T-helper 2 cell treated with Interferon-gamma antibody and Interleukin-4, amounts not matched to agents 5 μg/mL and 100 μg/mL, for 36 hours (primary cell): Measurements from ENCODE around the gene DPM3.
"Not testable (repeated sequence)": the region's sequence is repeated elsewhere in the genome, so short reads cannot be mapped to it uniquely, and the experiment has no call there.

Experiments
- DNase-seq: peaks from one replicate; pipeline ENCODE4 v3.0.0; 2021; ENCODE audit warnings: low spot score
- H3K27ac Mint-ChIP-seq: one replicate; pipeline ENCODE4 v1.8.0; 2021; ENCODE audit warnings: mild to moderate bottlenecking, mixed read lengths
- H3K27me3 Mint-ChIP-seq: one replicate; pipeline ENCODE4 v1.8.0; 2021; ENCODE audit warnings: low read depth, mixed read lengths
- H3K36me3 Mint-ChIP-seq: one replicate; pipeline ENCODE4 v1.8.0; 2021; ENCODE audit warnings: low read depth, mixed read lengths
- H3K4me1 Mint-ChIP-seq: one replicate; pipeline ENCODE4 v1.8.0; 2021; ENCODE audit warnings: low read depth, mixed read lengths
- H3K4me3 Mint-ChIP-seq: one replicate; pipeline ENCODE4 v1.8.0; 2022; ENCODE audit warnings: mild to moderate bottlenecking, moderate library complexity, mixed read lengths
- H3K9me3 Mint-ChIP-seq: one replicate; pipeline ENCODE4 v1.8.0; 2021; ENCODE audit warnings: mixed read lengths

DPM3 gene

DNA sequence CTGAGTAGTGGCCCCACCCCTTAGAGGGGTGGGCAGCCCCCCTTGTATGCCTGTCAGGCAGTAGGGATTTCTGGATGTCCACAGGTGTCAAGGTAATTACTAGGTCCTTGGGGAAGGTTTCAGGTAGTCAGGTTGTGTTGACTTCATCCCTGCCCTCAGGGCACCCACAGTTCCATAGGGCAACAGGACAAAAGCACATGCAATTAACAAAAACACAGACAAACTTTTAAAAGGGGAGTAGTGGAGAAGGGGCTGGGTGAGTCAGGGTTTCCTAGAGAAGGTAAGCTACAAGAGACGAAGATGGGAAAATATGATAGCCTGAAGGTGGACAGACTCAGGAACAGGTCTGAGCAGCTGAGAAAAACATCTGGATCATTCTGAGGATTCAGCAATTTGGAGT lies 18.7 kb upstream of the DPM3 start:
- H3K27me3 Mint-ChIP-seq, result peaks cover 21% of the 10 kb centered on the region

DNA sequence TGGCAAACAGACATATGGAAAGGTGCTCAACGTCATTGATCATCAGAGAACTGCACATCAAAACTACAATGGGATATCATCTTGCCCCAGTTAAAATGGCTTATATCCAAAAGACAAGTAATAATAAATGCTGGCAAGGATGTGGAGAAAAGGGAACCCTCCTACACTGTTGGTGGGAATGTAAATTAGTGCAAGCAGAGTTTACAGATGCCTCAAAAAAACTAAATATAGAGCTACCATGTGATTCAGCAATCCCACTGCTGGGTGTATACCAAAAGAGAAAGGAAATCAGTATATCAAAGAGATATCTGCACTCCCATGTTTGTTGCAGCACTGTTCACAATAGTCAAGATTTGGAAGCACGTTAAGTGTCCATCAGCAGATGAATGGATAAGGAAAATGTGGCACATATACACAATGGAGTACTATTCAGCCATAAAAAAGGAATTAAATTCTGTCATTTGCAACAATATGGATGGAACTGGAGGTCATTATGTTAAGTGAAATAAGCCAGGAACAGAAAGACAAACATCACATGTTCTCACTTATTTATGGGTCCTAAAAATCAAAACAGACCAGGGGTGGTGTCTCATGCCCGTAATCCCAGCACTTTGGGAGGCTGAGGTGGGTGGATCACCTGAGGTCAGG lies 15.8 kb upstream of the DPM3 start:
- not testable (repeated sequence) for H3K36me3 Mint-ChIP-seq, H3K27ac Mint-ChIP-seq, H3K4me3 Mint-ChIP-seq, H3K9me3 Mint-ChIP-seq, H3K4me1 Mint-ChIP-seq, DNase-seq
- H3K27me3 Mint-ChIP-seq, result peaks cover 30% of the 10 kb centered on the region

More for the DNA sequence above, 18.7 kb upstream of the DPM3 start:
- Mint-ChIP-seq H3K27ac (no peak overlapping the region), H3K9me3 (no peaks in the 10 kb centered on the region), H3K4me3 (no peak overlapping the region), H3K36me3 (no peaks in the 10 kb centered on the region), H3K4me1 (no peaks in the 10 kb centered on the region)
- no peak for DNase-seq

DNA sequence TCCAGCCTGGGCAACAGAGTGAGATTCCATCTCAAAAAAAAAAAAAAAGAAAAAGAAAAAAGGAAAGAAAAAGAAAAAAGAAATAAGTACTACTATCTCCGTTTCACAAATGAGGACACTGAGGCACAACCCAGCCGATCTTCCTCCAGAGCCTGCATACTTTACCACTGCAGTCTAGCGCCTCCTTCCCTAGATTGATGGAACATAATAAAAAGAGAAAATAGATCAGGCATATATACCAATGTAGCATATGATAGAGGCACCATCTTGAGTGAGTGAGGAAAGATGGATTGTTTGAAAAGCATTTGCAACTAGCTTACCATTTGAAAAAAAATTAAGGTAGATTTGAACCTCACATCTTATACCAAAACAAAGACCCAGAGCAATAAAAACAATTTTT lies 5.2 kb upstream of the DPM3 start:
- Mint-ChIP-seq H3K4me3 (no peak overlapping the region), H3K36me3 (no peaks in the 10 kb centered on the region), H3K27me3 (peaks cover 30% of the 10 kb centered on the region), H3K9me3 (no peaks in the 10 kb centered on the region), H3K4me1 (peaks cover 10% of the 10 kb centered on the region), H3K27ac (no peak overlapping the region)
- DNase-seq, result no peak

DNA sequence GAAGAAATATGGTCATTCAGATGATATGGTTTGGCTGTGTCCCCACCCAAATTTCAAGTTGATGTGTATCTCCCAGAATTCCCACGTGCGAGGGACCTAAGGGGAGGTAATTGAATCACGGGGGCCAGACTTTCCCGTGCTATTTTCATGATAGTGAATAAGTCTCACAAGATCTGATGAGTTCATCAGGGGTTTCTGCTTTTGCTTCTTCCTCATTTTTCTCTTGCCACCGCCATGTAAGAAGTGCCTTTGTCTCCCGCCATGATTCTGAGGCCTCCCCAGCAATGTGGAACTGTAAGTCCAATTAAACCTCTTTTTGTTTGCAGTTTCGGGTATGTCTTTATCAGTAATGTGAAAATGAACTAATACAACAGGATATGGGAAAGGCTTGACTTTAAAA lies 1.4 kb upstream of the DPM3 start:
- Mint-ChIP-seq H3K36me3 (peaks cover 21% of the 10 kb centered on the region), H3K27ac (no peak overlapping the region), H3K9me3 (no peaks in the 10 kb centered on the region), H3K27me3 (peaks cover 17% of the 10 kb centered on the region), H3K4me3 (no peak overlapping the region), H3K4me1 (peaks cover 24% of the 10 kb centered on the region)
- DNase-seq, result no peak

DNA sequence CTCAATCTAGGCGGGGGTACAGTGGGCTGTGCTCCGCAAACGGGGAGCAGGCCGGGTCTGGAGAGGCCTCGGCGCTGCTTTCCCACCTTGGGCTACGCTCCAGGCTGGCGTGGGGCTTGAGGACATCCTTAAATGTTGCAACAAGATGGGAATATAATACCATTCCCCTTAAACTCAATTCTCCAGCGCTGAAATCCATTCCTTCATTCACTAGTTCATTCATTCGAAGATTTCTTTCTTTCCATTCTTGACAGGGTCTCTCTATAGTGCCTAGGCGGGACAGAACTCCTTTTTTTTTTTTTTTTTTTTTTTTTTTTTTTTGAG lies 261 bp upstream of the DPM3 start:
- peaks cover 23% of the 10 kb centered on the region for H3K36me3 Mint-ChIP-seq
- H3K27me3 Mint-ChIP-seq, result peaks cover 10% of the 10 kb centered on the region
- no peaks in the 10 kb centered on the region for H3K9me3 Mint-ChIP-seq
- peak overlapping the region; percentile 95 for H3K27ac Mint-ChIP-seq
- peaks cover 27% of the 10 kb centered on the region for H3K4me1 Mint-ChIP-seq
- DNase-seq, result no peak
- H3K4me3 Mint-ChIP-seq, result peak overlapping the region; percentile 99

DNA sequence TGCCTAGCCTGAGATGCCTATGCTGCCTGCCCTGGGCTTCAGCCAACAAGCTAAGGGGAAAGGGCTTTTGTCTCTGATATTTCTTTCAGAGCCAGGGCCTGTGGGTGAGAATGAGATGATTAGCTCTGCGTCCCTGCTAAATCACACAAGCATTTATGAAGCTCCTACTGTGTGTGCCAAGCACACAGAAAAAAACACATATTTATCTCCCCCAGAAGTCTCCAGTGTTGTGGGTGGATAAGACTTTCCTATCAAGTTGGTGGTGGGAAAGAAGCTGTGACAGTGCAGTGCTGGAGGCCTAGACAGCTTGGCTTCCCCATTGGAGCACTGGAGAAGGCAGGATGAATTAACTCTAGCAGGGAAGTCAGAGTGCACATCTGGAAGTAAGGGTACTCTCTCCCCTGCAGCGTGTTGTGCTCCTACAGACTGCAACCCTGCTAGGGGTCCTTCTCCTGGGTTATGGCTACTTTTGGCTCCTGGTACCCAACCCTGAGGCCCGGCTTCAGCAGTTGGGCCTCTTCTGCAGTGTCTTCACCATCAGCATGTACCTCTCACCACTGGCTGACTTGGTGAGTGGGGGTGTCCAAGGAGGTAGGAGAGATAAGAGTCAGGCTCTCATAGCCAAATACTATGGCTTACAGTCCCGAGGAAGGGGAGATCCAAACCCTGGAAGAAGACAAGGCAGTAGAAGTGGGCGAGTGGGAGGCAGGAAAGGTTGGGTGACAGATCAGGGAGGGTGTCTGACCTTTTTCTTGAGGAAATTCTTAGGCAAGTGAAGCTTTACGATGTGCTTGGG lies 3.0 kb downstream of the DPM3 start:
- Mint-ChIP-seq H3K27ac (peak overlapping the region; percentile 100), H3K4me3 (peak overlapping the region; percentile 99), H3K4me1 (peaks cover 35% of the 10 kb centered on the region), H3K36me3 (peaks cover 25% of the 10 kb centered on the region), H3K27me3 (peaks cover 5% of the 10 kb centered on the region), H3K9me3 (no peaks in the 10 kb centered on the region)
- DNase-seq, result no peak

DNA sequence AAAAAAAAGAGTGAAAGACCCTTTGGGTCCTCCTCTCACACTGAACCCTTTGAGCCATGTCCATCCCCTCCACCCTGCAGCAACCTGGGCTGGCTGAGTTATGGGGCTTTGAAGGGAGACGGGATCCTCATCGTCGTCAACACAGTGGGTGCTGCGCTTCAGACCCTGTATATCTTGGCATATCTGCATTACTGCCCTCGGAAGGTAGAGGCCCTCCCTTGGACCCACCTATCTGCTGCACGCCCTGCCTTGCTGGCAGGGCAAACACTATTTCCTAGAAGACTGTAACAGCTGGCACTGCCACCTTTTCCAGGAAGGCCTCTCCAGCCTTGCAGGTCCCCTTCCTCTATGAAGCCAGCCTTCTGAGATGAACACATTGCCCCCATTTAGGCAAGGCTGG lies 3.6 kb downstream of the DPM3 start:
- peak overlapping the region; percentile 99 for H3K4me3 Mint-ChIP-seq
- H3K27me3 Mint-ChIP-seq, result peaks cover 5% of the 10 kb centered on the region
- H3K27ac Mint-ChIP-seq, result peak overlapping the region; percentile 100
- no peaks in the 10 kb centered on the region for H3K9me3 Mint-ChIP-seq
- H3K4me1 Mint-ChIP-seq, result peaks cover 35% of the 10 kb centered on the region
- DNase-seq, result no peak
- peaks cover 27% of the 10 kb centered on the region for H3K36me3 Mint-ChIP-seq

DNA sequence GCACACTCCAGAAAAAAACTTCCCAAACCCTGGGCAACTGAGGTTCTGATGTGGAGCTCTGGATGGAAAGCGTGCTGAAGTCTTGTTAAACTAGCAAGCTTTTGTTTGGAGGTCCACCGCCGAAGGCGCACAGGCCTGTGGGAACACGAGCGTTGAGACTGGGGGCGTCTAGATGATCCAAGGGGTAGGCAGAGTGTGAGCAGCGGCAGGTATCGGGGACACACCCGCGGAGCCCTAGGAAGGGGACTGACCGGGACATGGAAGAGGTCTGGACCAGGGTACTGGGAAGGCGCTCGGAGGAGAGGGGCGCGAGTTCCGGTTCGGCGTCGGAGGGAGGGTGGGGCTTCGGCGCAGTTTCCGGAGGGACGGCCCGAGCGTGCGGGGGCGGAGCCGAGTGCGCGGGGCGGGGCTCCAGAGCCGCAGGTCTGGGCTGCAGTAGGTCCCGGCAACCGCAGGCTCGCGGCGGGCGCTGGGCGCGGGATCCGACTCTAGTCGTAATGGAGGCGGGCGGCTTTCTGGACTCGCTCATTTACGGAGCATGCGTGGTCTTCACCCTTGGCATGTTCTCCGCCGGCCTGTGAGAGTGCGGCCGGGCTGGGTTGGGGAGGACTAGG lies 4.8 kb downstream of the DPM3 start, which contains the start of gene SLC50A1:
TSS of gene SLC50A1 (plus strand) at position 438 of the 614 bp plus-strand sequence. CDS start at position 498, 60 bp downstream.
- Mint-ChIP-seq H3K4me1 (peaks cover 33% of the 10 kb centered on the region), H3K36me3 (peaks cover 27% of the 10 kb centered on the region), H3K4me3 (peak within 1 kb of the TSS; percentile 99), H3K27me3 (no peaks in the 10 kb centered on the region), H3K9me3 (no peaks in the 10 kb centered on the region), H3K27ac (peak within 1 kb of the TSS; percentile 100)
- DNase-seq, result peak; percentile 95

DNA sequence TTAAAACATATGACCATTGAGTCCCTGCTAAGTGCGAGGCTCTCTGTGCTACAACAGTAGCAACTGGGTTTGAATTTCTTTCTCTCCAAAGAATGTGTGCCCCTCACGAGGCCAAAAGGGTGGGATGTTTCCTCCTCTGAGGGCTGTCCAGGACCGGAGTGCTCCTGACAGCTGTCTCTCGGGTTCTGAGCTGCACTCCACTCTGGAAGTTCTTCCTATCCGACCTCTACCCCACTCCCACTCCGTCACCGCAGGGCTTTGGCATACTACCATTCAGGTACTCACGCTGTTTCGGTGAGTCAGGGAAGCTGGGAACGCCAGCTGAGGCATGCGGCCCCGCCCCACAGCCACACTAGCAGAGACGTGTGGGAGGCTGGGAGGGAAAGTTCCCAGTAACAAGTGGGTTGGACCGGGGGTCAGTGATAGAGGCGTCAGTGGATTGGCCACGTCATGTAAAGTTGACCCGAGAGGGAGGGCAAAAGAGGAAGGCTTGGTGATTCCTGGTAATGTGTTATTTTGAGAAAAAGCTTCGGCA lies 5.4 kb downstream of the DPM3 start:
- DNase-seq, result peak; percentile 84
- Mint-ChIP-seq H3K9me3 (no peaks in the 10 kb centered on the region), H3K4me1 (peaks cover 31% of the 10 kb centered on the region), H3K27me3 (no peaks in the 10 kb centered on the region), H3K4me3 (peak overlapping the region; percentile 99), H3K36me3 (peaks cover 25% of the 10 kb centered on the region), H3K27ac (peak overlapping the region; percentile 100)

DNA sequence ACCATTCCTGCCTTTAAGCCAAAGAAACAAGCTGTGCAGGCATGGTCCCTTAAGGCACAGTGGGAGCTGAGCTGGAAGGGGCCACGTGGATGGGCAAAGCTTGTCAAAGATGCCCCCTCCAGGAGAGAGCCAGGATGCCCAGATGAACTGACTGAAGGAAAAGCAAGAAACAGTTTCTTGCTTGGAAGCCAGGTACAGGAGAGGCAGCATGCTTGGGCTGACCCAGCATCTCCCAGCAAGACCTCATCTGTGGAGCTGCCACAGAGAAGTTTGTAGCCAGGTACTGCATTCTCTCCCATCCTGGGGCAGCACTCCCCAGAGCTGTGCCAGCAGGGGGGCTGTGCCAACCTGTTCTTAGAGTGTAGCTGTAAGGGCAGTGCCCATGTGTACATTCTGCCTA lies 6.0 kb downstream of the DPM3 start:
- peak overlapping the region; percentile 100 for H3K27ac Mint-ChIP-seq

DNA sequence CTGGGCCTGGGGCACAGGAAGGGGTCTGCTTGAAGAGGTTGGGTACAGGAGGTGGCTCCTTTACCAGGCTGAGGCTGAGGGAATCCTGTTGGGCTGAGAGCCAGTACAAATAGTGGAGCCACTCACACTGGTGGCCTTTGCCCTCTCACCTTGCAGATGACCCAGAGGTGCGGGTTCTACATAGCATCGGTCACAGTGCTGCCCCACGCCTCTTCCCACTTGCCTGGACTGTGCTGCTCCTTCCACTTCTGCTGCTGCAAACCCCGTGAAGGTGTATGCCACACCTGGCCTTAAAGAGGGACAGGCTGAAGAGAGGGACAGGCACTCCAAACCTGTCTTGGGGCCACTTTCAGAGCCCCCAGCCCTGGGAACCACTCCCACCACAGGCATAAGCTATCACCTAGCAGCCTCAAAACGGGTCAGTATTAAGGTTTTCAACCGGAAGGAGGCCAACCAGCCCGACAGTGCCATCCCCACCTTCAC lies 6.5 kb downstream of the DPM3 start:
- Mint-ChIP-seq H3K27me3 (peaks cover 9% of the 10 kb centered on the region), H3K27ac (no peak overlapping the region), H3K9me3 (no peaks in the 10 kb centered on the region), H3K4me1 (peaks cover 30% of the 10 kb centered on the region), H3K36me3 (peaks cover 18% of the 10 kb centered on the region), H3K4me3 (no peak overlapping the region)
- no peak for DNase-seq

More for the DNA sequence above, 6.0 kb downstream of the DPM3 start:
- Mint-ChIP-seq H3K36me3 (peaks cover 20% of the 10 kb centered on the region), H3K4me3 (peak overlapping the region; percentile 99), H3K27me3 (peaks cover 4% of the 10 kb centered on the region), H3K9me3 (no peaks in the 10 kb centered on the region), H3K4me1 (peaks cover 31% of the 10 kb centered on the region)
- no peak for DNase-seq

DNA sequence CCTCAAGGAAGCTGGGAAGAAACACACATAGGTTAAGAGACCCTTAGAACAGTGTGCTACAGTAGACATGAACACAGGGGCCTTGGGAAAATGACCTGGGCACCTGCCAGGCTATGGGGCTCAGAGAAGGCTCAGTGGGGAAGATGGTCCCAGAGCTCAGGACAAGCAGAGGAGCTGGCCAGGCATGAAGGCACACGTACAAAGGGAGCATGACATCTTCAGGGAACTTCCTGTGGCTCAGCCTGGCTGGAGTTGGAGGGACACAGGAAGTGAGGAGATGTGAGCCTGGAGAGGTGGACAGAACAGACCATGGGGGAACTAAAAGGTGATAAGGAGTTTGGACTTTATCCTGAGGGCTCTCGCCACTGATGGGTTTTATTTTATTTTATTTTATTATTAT lies 8.5 kb downstream of the DPM3 start:
- Mint-ChIP-seq H3K9me3 (no peaks in the 10 kb centered on the region), H3K27ac (no peak overlapping the region), H3K36me3 (peaks cover 6% of the 10 kb centered on the region), H3K4me3 (no peak overlapping the region), H3K27me3 (peaks cover 27% of the 10 kb centered on the region), H3K4me1 (peaks cover 27% of the 10 kb centered on the region)
- no peak for DNase-seq

DNA sequence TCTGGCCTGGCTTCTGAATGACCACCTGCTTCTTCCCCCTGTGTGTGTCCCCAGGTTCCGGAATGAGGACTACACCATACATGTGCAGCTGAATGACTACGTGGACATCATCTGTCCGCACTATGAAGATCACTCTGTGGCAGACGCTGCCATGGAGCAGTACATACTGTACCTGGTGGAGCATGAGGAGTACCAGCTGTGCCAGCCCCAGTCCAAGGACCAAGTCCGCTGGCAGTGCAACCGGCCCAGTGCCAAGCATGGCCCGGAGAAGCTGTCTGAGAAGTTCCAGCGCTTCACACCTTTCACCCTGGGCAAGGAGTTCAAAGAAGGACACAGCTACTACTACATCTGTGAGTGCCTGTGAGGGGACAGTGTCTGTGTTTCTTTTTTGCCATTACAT lies 9.0 kb downstream of the DPM3 start:
- Mint-ChIP-seq H3K4me1 (peaks cover 27% of the 10 kb centered on the region), H3K4me3 (no peak overlapping the region), H3K27me3 (peaks cover 32% of the 10 kb centered on the region), H3K9me3 (no peaks in the 10 kb centered on the region), H3K36me3 (peaks cover 6% of the 10 kb centered on the region), H3K27ac (no peak overlapping the region)
- no peak for DNase-seq
